Islet of Langerhans (tissue), 1 donor: ENCODE results near the gene WWOX.
A peak's percentile ranks its signal among the peaks of the same experiment; 100 is the strongest.

Experiments
- FAIRE-seq: peaks from one replicate; lab custom pipeline; 2011; peaks lifted over from hg19 to GRCh38; lab: Jason Lieb, UNC

Gene WWOX

GRCh38 chr16:78275420-78275819 is 176.0 kb downstream of the WWOX start:
- no peak for FAIRE-seq

- FAIRE-seq: no peak
Observed at GRCh38 chr16:78277321-78278055, 178.0 kb downstream of the WWOX start.

- no peak for FAIRE-seq
Observed at GRCh38 chr16:78278056-78278450, 178.6 kb downstream of the WWOX start.

- FAIRE-seq: no peak
Observed at GRCh38 chr16:78281115-78281514, 181.7 kb downstream of the WWOX start.

- FAIRE-seq: no peak
Observed at GRCh38 chr16:78283548-78284251, 184.2 kb downstream of the WWOX start.

GRCh38 chr16:78284326-78284725 is 184.9 kb downstream of the WWOX start:
- no peak for FAIRE-seq

- no peak for FAIRE-seq
Observed at GRCh38 chr16:78284957-78285434, 185.5 kb downstream of the WWOX start.

- no peak for FAIRE-seq
Observed at GRCh38 chr16:78285437-78285922, 186.0 kb downstream of the WWOX start.

- FAIRE-seq: peak; percentile 92
Observed at GRCh38 chr16:78286065-78286464, 186.6 kb downstream of the WWOX start.

GRCh38 chr16:78288888-78289287 is 189.4 kb downstream of the WWOX start:
- FAIRE-seq: no peak

- FAIRE-seq: peak; percentile 33
Observed at GRCh38 chr16:78289373-78289772, 189.9 kb downstream of the WWOX start.

GRCh38 chr16:78289844-78290277 is 190.4 kb downstream of the WWOX start:
- no peak for FAIRE-seq

GRCh38 chr16:78290395-78290794 is 190.9 kb downstream of the WWOX start:
- FAIRE-seq: no peak

GRCh38 chr16:78290872-78291591 is 191.6 kb downstream of the WWOX start:
- FAIRE-seq: peak; percentile 88

GRCh38 chr16:78291604-78292003 is 192.2 kb downstream of the WWOX start:
- FAIRE-seq: no peak

- FAIRE-seq: peak; percentile 72
Observed at GRCh38 chr16:78292086-78292843, 192.8 kb downstream of the WWOX start.

- FAIRE-seq: no peak
Observed at GRCh38 chr16:78292844-78293380, 193.5 kb downstream of the WWOX start.

GRCh38 chr16:78294538-78295225 is 195.2 kb downstream of the WWOX start:
- no peak for FAIRE-seq

GRCh38 chr16:78297066-78297666 is 197.7 kb downstream of the WWOX start:
- FAIRE-seq: peak; percentile 21

GRCh38 chr16:78298986-78299385 is 199.5 kb downstream of the WWOX start:
- no peak for FAIRE-seq

GRCh38 chr16:78300469-78300868 is 201.0 kb downstream of the WWOX start:
- FAIRE-seq: no peak
